H1 (cell line): ENCODE data around the gene CAMTA1. TPM values are rescaled to one million over a fixed set of nuclear protein-coding genes. Genes with fewer than 3 reads are reported as not detected.

Source experiments
- CTCF ChIA-PET: fragments of 300-600 bp; sonication (Branson Sonifier 250); formaldehyde crosslinking; loops from one replicate; lab custom pipeline; 2021; ENCODE audit not compliant: partially characterized antibody; lab: Charles Lee
- POLR2A ChIA-PET: fragments of 300-600 bp; sonication (Branson Sonifier 250); formaldehyde crosslinking; loops from one replicate; lab custom pipeline; 2021; ENCODE audit warnings: inconsistent platforms; ENCODE audit not compliant: partially characterized antibody; lab: Charles Lee
- DNase-seq, 2 experiments: peaks; one replicate each; pipeline versions ENCODE4 v3.0.0 to v3.0.0-alpha.2; 2010 to 2022; ENCODE audit warnings: low spot score in 2 of 2, low read depth in 1 of 2, mixed read lengths in 1 of 2
- FAIRE-seq: peaks from 2 replicates; lab custom pipeline; 2011; peaks lifted over from hg19 to GRCh38; lab: Jason Lieb, UNC
- H2AFZ ChIP-seq: 2 replicates; pipeline ENCODE4 v1.8.1; 2012; ENCODE audit warnings: low read length, inconsistent platforms
- H2AK5ac ChIP-seq: 2 replicates; pipeline ENCODE4 v1.6.1; 2013; ENCODE audit warnings: low read depth, low read length
- H2BK120ac ChIP-seq: replicated peaks from 2 replicates; pipeline ENCODE3; 2013; ENCODE audit warnings: low read depth, low read length, inconsistent platforms
- H2BK12ac ChIP-seq: 2 replicates; pipeline ENCODE4 v1.6.1; 2013; ENCODE audit warnings: low read depth, low read length
- H2BK15ac ChIP-seq: 2 replicates; pipeline ENCODE4 v1.6.1; 2013; ENCODE audit warnings: low read length
- H2BK20ac ChIP-seq: 2 replicates; pipeline ENCODE4 v1.6.1; 2013; ENCODE audit warnings: low read length
- H2BK5ac ChIP-seq: 2 replicates; pipeline ENCODE4 v1.6.1; 2013; ENCODE audit warnings: low read depth, low read length
- H3K14ac ChIP-seq: 2 replicates; pipeline ENCODE4 v1.6.1; 2013; ENCODE audit warnings: inconsistent platforms; ENCODE audit not compliant: insufficient read length
- H3K18ac ChIP-seq: 2 replicates; pipeline ENCODE4 v1.6.1; 2013; ENCODE audit warnings: low read length; ENCODE audit errors: extremely low read depth
- H3K23ac ChIP-seq: 2 replicates; pipeline ENCODE4 v1.6.1; 2013; ENCODE audit warnings: inconsistent platforms; ENCODE audit not compliant: insufficient read length
- H3K23me2 ChIP-seq: 2 replicates; pipeline ENCODE4 v1.6.1; 2013; ENCODE audit warnings: low read depth, low read length
- H3K27ac ChIP-seq: 2 replicates; pipeline ENCODE4 v1.6.1; 2011; ENCODE audit warnings: low read depth, low read length, inconsistent platforms
- H3K27me3 ChIP-seq, 4 experiments: replicated peaks in 1 of 4; 1 replicate in 1 of 4; 2 replicates in 3 of 4; pipeline versions ENCODE4 v1.6.1 to v1.8.1; 2011 to 2013; ENCODE audit warnings: low read length in 3 of 4, mild to moderate bottlenecking in 3 of 4, inconsistent platforms in 2 of 4, mixed read lengths in 2 of 4, moderate library complexity in 1 of 4; ENCODE audit not compliant: control insufficient read depth in 3 of 4, insufficient read depth in 3 of 4; ENCODE audit errors: extremely low read depth in 1 of 4
- H3K36me3 ChIP-seq, 4 experiments: 2 replicates each; pipeline versions ENCODE4 v1.6.1 to v1.8.1; 2011 to 2013; ENCODE audit warnings: mild to moderate bottlenecking in 4 of 4, low read length in 3 of 4, moderate library complexity in 2 of 4, control low read depth in 1 of 4, inconsistent platforms in 1 of 4; ENCODE audit not compliant: insufficient read depth in 4 of 4, control insufficient read depth in 2 of 4
- H3K4ac ChIP-seq: replicated peaks from 2 replicates; pipeline ENCODE3; 2013; ENCODE audit warnings: low read length, low read depth, mixed read lengths, inconsistent platforms; ENCODE audit not compliant: insufficient read length
- H3K4me1 ChIP-seq, 4 experiments: replicated peaks in 1 of 4; 1 replicate in 1 of 4; 2 replicates in 3 of 4; pipeline versions ENCODE4 v1.6.1 to v1.8.1; 2011 to 2013; ENCODE audit warnings: low read length in 3 of 4, inconsistent platforms in 2 of 4, mixed read lengths in 1 of 4; ENCODE audit not compliant: insufficient read depth in 4 of 4, control insufficient read depth in 3 of 4
- H3K4me2 ChIP-seq, 2 experiments: 2 replicates each; pipeline versions ENCODE4 v1.6.1 to v1.8.1; 2011 to 2013; ENCODE audit warnings: low read depth in 2 of 2, low read length in 2 of 2, control low read depth in 1 of 2, inconsistent platforms in 1 of 2, mild to moderate bottlenecking in 1 of 2; ENCODE audit not compliant: insufficient read depth in 1 of 2
- H3K4me3 ChIP-seq, 4 experiments: fragments of 200-600, 300-600 bp in 1 of 4; sonication (generic), shearing (Covaris generic), sonication (Bioruptor Twin) in 1 of 4; 2 replicates each; pipeline versions ENCODE4 v1.5.1 to v1.8.1; 2011 to 2016; ENCODE audit warnings: low read length in 4 of 4, low read depth in 3 of 4, control low read depth in 2 of 4, inconsistent platforms in 2 of 4, mild to moderate bottlenecking in 2 of 4, mixed read lengths in 1 of 4, moderate library complexity in 1 of 4; ENCODE audit not compliant: insufficient read depth in 2 of 4; ENCODE audit errors: extremely low read depth in 1 of 4
- H3K56ac ChIP-seq: replicated peaks from 2 replicates; pipeline ENCODE3; 2013; ENCODE audit warnings: low read depth, mild to moderate bottlenecking, mixed read lengths, low read length, inconsistent platforms; ENCODE audit not compliant: insufficient read length
- H3K79me1 ChIP-seq: 2 replicates; pipeline ENCODE4 v1.6.1; 2013; ENCODE audit warnings: low read depth, low read length, control low read depth
- H3K79me2 ChIP-seq, 2 experiments: 2 replicates each; pipeline versions ENCODE4 v1.6.1 to v1.8.1; 2012 to 2013; ENCODE audit warnings: low read length in 2 of 2, mild to moderate bottlenecking in 2 of 2, inconsistent platforms in 1 of 2; ENCODE audit not compliant: insufficient read depth in 2 of 2, control insufficient read depth in 1 of 2
- H3K9ac ChIP-seq, 4 experiments: replicated peaks in 1 of 4; 1 replicate in 1 of 4; 2 replicates in 3 of 4; pipeline versions ENCODE4 v1.6.1 to v1.8.1; 2011 to 2013; ENCODE audit warnings: low read depth in 3 of 4, low read length in 3 of 4, control low read depth in 2 of 4, mild to moderate bottlenecking in 2 of 4, moderate library complexity in 2 of 4, inconsistent platforms in 1 of 4; ENCODE audit errors: extremely low read depth in 1 of 4
- H3K9me3 ChIP-seq, 2 experiments: 2 replicates each; pipeline versions ENCODE4 v1.6.1 to v1.8.1; 2012 to 2013; ENCODE audit warnings: mild to moderate bottlenecking in 2 of 2, moderate library complexity in 2 of 2, control low read depth in 1 of 2, inconsistent platforms in 1 of 2, low read depth in 1 of 2, low read length in 1 of 2, mixed read lengths in 1 of 2; ENCODE audit not compliant: insufficient read depth in 2 of 2
- H4K20me1 ChIP-seq, 2 experiments: replicated peaks in 1 of 2; 2 replicates each; pipeline versions ENCODE3 to v1.8.1; 2011 to 2013; ENCODE audit warnings: inconsistent platforms in 2 of 2, low read length in 2 of 2, mild to moderate bottlenecking in 1 of 2; ENCODE audit not compliant: insufficient read depth in 2 of 2, control insufficient read depth in 1 of 2
- H4K5ac ChIP-seq: 2 replicates; pipeline ENCODE4 v1.6.1; 2013; ENCODE audit warnings: low read length, low read depth, mixed read lengths, inconsistent platforms; ENCODE audit not compliant: insufficient read length
- H4K8ac ChIP-seq: 2 replicates; pipeline ENCODE4 v1.8.0; 2013; ENCODE audit warnings: mild to moderate bottlenecking, moderate library complexity, low read length, inconsistent platforms; ENCODE audit not compliant: insufficient read depth; ENCODE audit errors: extremely low read depth
- H4K91ac ChIP-seq: replicated peaks from 2 replicates; pipeline ENCODE3; 2013; ENCODE audit warnings: low read length, mixed read lengths, inconsistent platforms; ENCODE audit not compliant: insufficient read length
- ASH2L ChIP-seq: fragments of 200-600, 300-600 bp; sonication (generic); IDR thresholded peaks from one replicate; pipeline ENCODE4 v1.7.1; 2017; ENCODE audit warnings: low read length
- ATF2 ChIP-seq: IDR thresholded peaks from 2 replicates; pipeline ENCODE4 v1.6.1; 2012; ENCODE audit warnings: low read length, inconsistent platforms
- CHD2 ChIP-seq: IDR thresholded peaks from 2 replicates; pipeline ENCODE4 v1.6.1; 2012; ENCODE audit warnings: low read length, improper control_type of control experiment
- CTCF ChIP-seq, 3 experiments: IDR thresholded peaks; 1 replicate in 2 of 3; 2 replicates in 1 of 3; pipeline versions ENCODE4 v1.5.1 to v1.6.1; 2011; ENCODE audit warnings: low read length in 3 of 3, mild to moderate bottlenecking in 3 of 3, inconsistent platforms in 2 of 3, low read depth in 1 of 3, moderate library complexity in 1 of 3; ENCODE audit not compliant: insufficient read depth in 1 of 3; ENCODE audit errors: control extremely low read depth in 1 of 3
- HDAC6 ChIP-seq: IDR thresholded peaks from one replicate; pipeline ENCODE4 v1.7.1; 2012; ENCODE audit warnings: low read depth, mild to moderate bottlenecking, inconsistent platforms, low read length, moderate library complexity
- MAX ChIP-seq: IDR thresholded peaks from 2 replicates; pipeline ENCODE4 v1.6.1; 2012; ENCODE audit warnings: inconsistent platforms
- RXRA ChIP-seq: IDR thresholded peaks from 2 replicates; pipeline ENCODE4 v1.6.1; 2011; ENCODE audit warnings: low read depth, mild to moderate bottlenecking, low read length, moderate library complexity; ENCODE audit not compliant: insufficient read depth
- SAP30 ChIP-seq: fragments of 300-600 bp; sonication (generic); IDR thresholded peaks from 2 replicates; pipeline ENCODE4 v1.7.1; 2012; ENCODE audit warnings: low read length, moderate library complexity, mild to moderate bottlenecking, inconsistent platforms; ENCODE audit not compliant: insufficient read depth, insufficient replicate concordance
- SP2 ChIP-seq: IDR thresholded peaks from 2 replicates; pipeline ENCODE4 v1.6.1; 2012; ENCODE audit warnings: mild to moderate bottlenecking, low read length, inconsistent platforms
- SRF ChIP-seq: IDR thresholded peaks from 2 replicates; pipeline ENCODE4 v1.6.1; 2011; ENCODE audit warnings: mild to moderate bottlenecking, low read depth, low read length, moderate library complexity
- WGBS, 2 experiments: shearing (Covaris generic) in 1 of 2; methylation state at CpG; one replicate each; pipeline versions ENCODE4 v1.1.6 to v1.1.7; 2013 to 2015; ENCODE audit warnings: low lambda C conversion rate in 2 of 2, mixed read lengths in 2 of 2, inconsistent platforms in 1 of 2, low coverage in 1 of 2, missing lambda C conversion rate in 1 of 2; ENCODE audit not compliant: insufficient replicate concordance in 2 of 2, insufficient coverage in 1 of 2, insufficient read length in 1 of 2; ENCODE audit errors: extremely low coverage in 1 of 2, missing lambda C conversion rate in 1 of 2; 5-methylcytosine and 5-hydroxymethylcytosine counted together
- polyA plus RNA-seq, 7 experiments: library from polyadenylated mRNA; depleted of rRNA in 3 of 7; stranded (reverse) in 5 of 7; unstranded in 2 of 7; fragments of >200 nt in 5 of 7; fragments of 200-250 nt in 2 of 7; gene quantifications; 1 replicate in 5 of 7; 2 replicates in 1 of 7; 4 replicates in 1 of 7; pipeline versions ENCODE4 v1.2.1 to v1.2.3, GENCODE V29; 2011 to 2013; ENCODE audit warnings: missing spikeins in 2 of 7, mixed read lengths in 2 of 7
- total RNA-seq: library from RNA; stranded (reverse); fragmentation: NEBNext Ultra II Directional; extraction: Animal tissue kit (Norgen Biotek cat#: 25700); gene quantifications from 2 replicates; pipeline ENCODE4 v1.2.1, GENCODE V29; 2021

Gene CAMTA1
- total and polyA plus RNA-seq, 2 of the 8 experiments (the other 6 are each of a cell fraction or from before 2014, with no cell fraction given) = 65.0 to 119 TPM

GRCh38 chr1:6923416-6923815, 138.2 kb downstream of the CAMTA1 start:
- H4K91ac ChIP-seq = no peak overlapping the region
- no peaks in the 10 kb centered on the region for H3K27me3 ChIP-seq
- TF ChIP-seq ASH2L (no peak), SRF (no peak), RXRA (no peak), CTCF (IDR thresholded peaks at IDR 0.05; ENCODE audit: control extremely low read depth in 1 of 3, insufficient read depth in 1 of 3, low read depth in 1 of 3, low read length in 3 of 3) (no peak), CHD2 (no peak), HDAC6 (no peak), SP2 (no peak), SAP30 (no peak), MAX (no peak), ATF2 (no peak)
- no peak overlapping the region for H2AFZ ChIP-seq
- no peak overlapping the region for H2BK120ac ChIP-seq
- no peaks in the 10 kb centered on the region for H3K79me1 ChIP-seq
- H3K9me3 ChIP-seq = peaks cover 3 to 6% of the 10 kb centered on the region in 2 experiments; a peak in 3 of 4 replicates
- H3K56ac ChIP-seq = no peak overlapping the region
- H3K27ac ChIP-seq = no peak overlapping the region
- no peak overlapping the region for H3K4ac ChIP-seq
- H4K8ac ChIP-seq = no peak overlapping the region
- no peak overlapping the region for H3K23ac ChIP-seq
- no peak overlapping the region for H3K4me2 ChIP-seq
- no peak overlapping the region for H2BK20ac ChIP-seq
- no peak overlapping the region for H2BK5ac ChIP-seq
- no peaks in the 10 kb centered on the region for H3K79me2 ChIP-seq
- H2BK15ac ChIP-seq = no peak overlapping the region
- no peak overlapping the region for H4K5ac ChIP-seq
- H4K20me1 ChIP-seq = no peaks in the 10 kb centered on the region
- no peak overlapping the region for H3K18ac ChIP-seq
- FAIRE-seq (no peak), DNase-seq (no peak)
- H3K23me2 ChIP-seq = no peaks in the 10 kb centered on the region
- H3K4me1 ChIP-seq = no peaks in the 10 kb centered on the region; a peak in 1 of 7 replicates
- H3K4me3 ChIP-seq = no peak overlapping the region
- no peak overlapping the region for H2AK5ac ChIP-seq
- H2BK12ac ChIP-seq = no peak overlapping the region
- no peaks in the 10 kb centered on the region for H3K36me3 ChIP-seq
- ChIA-PET CTCF (no interaction called here), POLR2A (no interaction called here)
- H3K14ac ChIP-seq = no peak overlapping the region
- WGBS, 2 experiments = 86% methylated on average over 6 of the region's 6 CpGs; no CpG with 5 or more reads in 1 of the 2 experiments
- no peak overlapping the region; a peak in 1 of 7 replicates for H3K9ac ChIP-seq
